IMR-90 (cell line): Measurements from ENCODE around the gene SPATA32. TPM values are rescaled to one million over a fixed set of nuclear protein-coding genes. Genes with fewer than 3 reads are reported as not detected.

ENCODE experiments used
- ATAC-seq: fragments of 200-7000 bp; cut with Tn5 transposase; 2 replicates; pipeline ENCODE4 v1.9.1; 2020; ENCODE audit warnings: low read depth, mild to moderate bottlenecking, moderate library complexity
- BruUV-seq: library from RNA; stranded (reverse); fragments of 400-500 nt; replicated peaks from 2 replicates; lab custom pipeline; 2021; lab: Mats Ljungman, UMichigan
- CTCF ChIA-PET: fragments of 300-600 bp; formaldehyde crosslinking; extraction: SDS; loops from one replicate; lab custom pipeline; 2021; ENCODE audit warnings: antibody characterized with exemption; lab: Yijun Ruan, JAX
- POLR2A ChIA-PET: fragments of 300-600 bp; sonication (Branson Sonifier 250); formaldehyde crosslinking; loops from one replicate; lab custom pipeline; 2022; ENCODE audit warnings: antibody characterized with exemption; ENCODE audit not compliant: unreplicated experiment; lab: Charles Lee
- DNase-seq: peaks from one replicate; pipeline ENCODE4 v3.0.0; 2013
- H2AFZ ChIP-seq: replicated peaks from 2 replicates; pipeline ENCODE3; 2013; ENCODE audit warnings: low read length, mild to moderate bottlenecking; ENCODE audit not compliant: poor library complexity
- H2AK5ac ChIP-seq: 2 replicates; pipeline ENCODE4 v1.6.1; 2013; ENCODE audit warnings: low read depth, low read length, inconsistent platforms
- H2AK9ac ChIP-seq: replicated peaks from 2 replicates; pipeline ENCODE3; 2013; ENCODE audit warnings: mild to moderate bottlenecking, low read depth, low read length, moderate library complexity; ENCODE audit not compliant: poor library complexity
- H2BK120ac ChIP-seq: 2 replicates; pipeline ENCODE4 v1.6.1; 2013; ENCODE audit warnings: low read depth, low read length, inconsistent platforms
- H2BK15ac ChIP-seq: 3 replicates; pipeline ENCODE4 v1.6.1; 2013; ENCODE audit warnings: low read depth, low read length, inconsistent platforms
- H2BK20ac ChIP-seq: 2 replicates; pipeline ENCODE4 v1.6.1; 2013; ENCODE audit warnings: low read depth, mild to moderate bottlenecking, inconsistent platforms, low read length, moderate library complexity
- H2BK5ac ChIP-seq: 2 replicates; pipeline ENCODE4 v1.6.1; 2013; ENCODE audit warnings: mild to moderate bottlenecking, low read depth, low read length, inconsistent platforms; ENCODE audit not compliant: poor library complexity, severe bottlenecking
- H3K14ac ChIP-seq: replicated peaks from 2 replicates; pipeline ENCODE4 v1.6.1; 2013; ENCODE audit warnings: low read depth, low read length, inconsistent platforms
- H3K18ac ChIP-seq: 2 replicates; pipeline ENCODE4 v1.6.1; 2013; ENCODE audit warnings: low read depth, low read length, control low read depth
- H3K23ac ChIP-seq: 2 replicates; pipeline ENCODE4 v1.6.1; 2013; ENCODE audit warnings: low read depth, low read length, inconsistent platforms
- H3K27ac ChIP-seq: 2 replicates; pipeline ENCODE4 v1.5.1; 2013; ENCODE audit warnings: mild to moderate bottlenecking, control low read depth, low read length; ENCODE audit not compliant: insufficient read depth
- H3K27me3 ChIP-seq: 2 replicates; pipeline ENCODE4 v1.6.1; 2013; ENCODE audit warnings: low read length; ENCODE audit not compliant: control insufficient read depth, insufficient read depth
- H3K36me3 ChIP-seq: 2 replicates; pipeline ENCODE4 v1.6.1; 2013; ENCODE audit warnings: low read length, mixed read lengths; ENCODE audit not compliant: control insufficient read depth, insufficient read depth
- H3K4ac ChIP-seq: 2 replicates; pipeline ENCODE4 v1.6.1; 2013; ENCODE audit warnings: low read depth, low read length, inconsistent platforms
- H3K4me1 ChIP-seq: 2 replicates; pipeline ENCODE4 v1.6.1; 2013; ENCODE audit warnings: low read length, mixed read lengths; ENCODE audit not compliant: control insufficient read depth, insufficient read depth
- H3K4me2 ChIP-seq: 2 replicates; pipeline ENCODE4 v1.6.1; 2013; ENCODE audit warnings: low read depth, mild to moderate bottlenecking, control low read depth, low read length, moderate library complexity
- H3K4me3 ChIP-seq: 2 replicates; pipeline ENCODE4 v1.5.1; 2013; ENCODE audit warnings: low read depth, mild to moderate bottlenecking, control low read depth, low read length, moderate library complexity; ENCODE audit not compliant: insufficient read depth
- H3K56ac ChIP-seq: 2 replicates; pipeline ENCODE4 v1.6.1; 2013; ENCODE audit warnings: low read length, inconsistent platforms; ENCODE audit not compliant: insufficient read depth; ENCODE audit errors: extremely low read depth
- H3K79me1 ChIP-seq, 2 experiments: 2 replicates each; pipeline ENCODE4 v1.6.1; 2013; ENCODE audit warnings: low read length in 2 of 2, inconsistent platforms in 1 of 2, low read depth in 1 of 2
- H3K9ac ChIP-seq: 2 replicates; pipeline ENCODE4 v1.6.1; 2013; ENCODE audit warnings: low read depth, low read length, control low read depth
- H3K9me1 ChIP-seq: 2 replicates; pipeline ENCODE4 v1.6.1; 2013; ENCODE audit warnings: low read length, inconsistent platforms; ENCODE audit not compliant: insufficient read depth
- H3K9me3 ChIP-seq: 2 replicates; pipeline ENCODE4 v1.6.1; 2013; ENCODE audit warnings: low read length; ENCODE audit not compliant: control insufficient read depth, insufficient read depth
- H4K20me1 ChIP-seq: 2 replicates; pipeline ENCODE4 v1.6.1; 2013; ENCODE audit warnings: low read length, inconsistent platforms; ENCODE audit not compliant: insufficient read depth
- H4K5ac ChIP-seq: 2 replicates; pipeline ENCODE4 v1.6.1; 2013; ENCODE audit warnings: mild to moderate bottlenecking, low read depth, low read length, control low read depth
- H4K8ac ChIP-seq, 2 experiments: 2 replicates each; pipeline ENCODE4 v1.6.1; 2013; ENCODE audit warnings: low read depth in 2 of 2, low read length in 2 of 2, control low read depth in 1 of 2, inconsistent platforms in 1 of 2
- H4K91ac ChIP-seq: 2 replicates; pipeline ENCODE4 v1.6.1; 2013; ENCODE audit warnings: low read depth, low read length, inconsistent platforms; ENCODE audit not compliant: insufficient read depth
- CEBPB ChIP-seq: IDR thresholded peaks from 2 replicates; pipeline ENCODE4 v1.6.1; 2012; ENCODE audit warnings: low read depth, low read length, improper control_type of control experiment
- CHD1 ChIP-seq: IDR thresholded peaks from 2 replicates; pipeline ENCODE4 v1.6.1; 2012; ENCODE audit warnings: low read depth, low read length, improper control_type of control experiment
- CTCF ChIP-seq: conservative IDR thresholded peaks from 2 replicates; pipeline ENCODE4 v1.5.1; 2012; ENCODE audit warnings: mild to moderate bottlenecking, low read depth, low read length, improper control_type of control experiment
- ELK1 ChIP-seq: fragments of 150-350 bp; IDR thresholded peaks from 2 replicates; pipeline ENCODE4 v1.6.1; 2016; ENCODE audit warnings: low read depth, mild to moderate bottlenecking, low read length, moderate library complexity, borderline replicate concordance
- FOS ChIP-seq: fragments of 150-350 bp; IDR thresholded peaks from 2 replicates; pipeline ENCODE4 v1.6.1; 2016; ENCODE audit warnings: low read depth, low read length
- MAZ ChIP-seq: IDR thresholded peaks from 2 replicates; pipeline ENCODE4 v1.6.1; 2012; ENCODE audit warnings: low read depth, mild to moderate bottlenecking, low read length, improper control_type of control experiment, moderate library complexity, borderline replicate concordance
- MXI1 ChIP-seq: IDR thresholded peaks from 2 replicates; pipeline ENCODE4 v1.6.1; 2012; ENCODE audit warnings: low read depth, mild to moderate bottlenecking, low read length, moderate library complexity, borderline replicate concordance
- POLR2A ChIP-seq: IDR thresholded peaks from 2 replicates; pipeline ENCODE4 v1.6.1; 2012; ENCODE audit warnings: mild to moderate bottlenecking, low read depth, low read length
- RAD21 ChIP-seq: IDR thresholded peaks from 2 replicates; pipeline ENCODE4 v1.6.1; 2012; ENCODE audit warnings: low read length, improper control_type of control experiment
- RCOR1 ChIP-seq: IDR thresholded peaks from 2 replicates; pipeline ENCODE4 v1.6.1; 2012; ENCODE audit warnings: mild to moderate bottlenecking, low read length, improper control_type of control experiment; ENCODE audit not compliant: insufficient replicate concordance
- RFX5 ChIP-seq: IDR thresholded peaks from 2 replicates; pipeline ENCODE4 v1.8.0; 2012; ENCODE audit warnings: low read depth, mild to moderate bottlenecking, low read length, moderate library complexity
- SMC3 ChIP-seq: fragments of 150-350 bp; IDR thresholded peaks from 2 replicates; pipeline ENCODE4 v1.6.1; 2016; ENCODE audit warnings: low read depth, mild to moderate bottlenecking, antibody characterized with exemption, low read length, moderate library complexity
- USF2 ChIP-seq: fragments of 150-350 bp; IDR thresholded peaks from 2 replicates; pipeline ENCODE4 v1.6.1; 2017; ENCODE audit warnings: mild to moderate bottlenecking, antibody characterized with exemption, low read length, low read depth
- WGBS, 2 experiments: methylation state at CpG; one replicate each; pipeline versions ENCODE4 v1.1.5 to v1.1.7; 2013; ENCODE audit warnings: missing lambda C conversion rate in 2 of 2; ENCODE audit not compliant: insufficient read length in 1 of 2; ENCODE audit errors: extremely low coverage in 2 of 2; 5-methylcytosine and 5-hydroxymethylcytosine counted together
- dilution Hi-C: fragments of 300-500 bp; cut with HindIII; formaldehyde crosslinking; loops from one replicate; pipeline ENCODE4 v1.14.3; 2018; ENCODE audit warnings: low sequenced_read_pairs; ENCODE audit not compliant: unreplicated experiment
- in situ Hi-C: fragments of 300-500 bp; cut with MboI; formaldehyde crosslinking; loops from 3 replicates; pipeline ENCODE4 v1.14.3; 2019; ENCODE audit warnings: low sequenced_read_pairs, inconsistent platforms, mixed read lengths
- intact Hi-C: fragments of 100-400 bp; cut with micrococcal nuclease; formaldehyde crosslinking; loops from 2 replicates; pipeline ENCODE4 v1.10.0; 2022
- polyA plus RNA-seq, 3 experiments: library from polyadenylated mRNA; depleted of rRNA; stranded (reverse); fragments of >200 nt; gene quantifications; 2 replicates each; pipeline ENCODE4 v1.2.3, GENCODE V29; 2012; ENCODE audit warnings: low replicate concordance in 1 of 3
- total RNA-seq: library from RNA; depleted of rRNA; stranded (reverse); fragments of >200 nt; gene quantifications from 2 replicates; pipeline ENCODE4 v1.2.3, GENCODE V29; 2012

Gene SPATA32
- total and polyA plus RNA-seq, 2 of the 4 experiments (the other 2 are of a cell fraction): 0.18 TPM; not detected in 1

GRCh38 chr17:45248132-45248957 is 13.5 kb downstream of the SPATA32 start:
- H2AFZ ChIP-seq: peak overlapping the region; percentile 96
- intact Hi-C loops: no loop called here
- TF ChIP-seq CTCF: no peak
- no peak for TF ChIP-seq POLR2A
- TF ChIP-seq RAD21: no peak
- no peak for TF ChIP-seq CHD1
- TF ChIP-seq RCOR1: no peak
- TF ChIP-seq USF2: no peak
- no peak for TF ChIP-seq FOS
- TF ChIP-seq CEBPB: no peak
- TF ChIP-seq ELK1: no peak
- no peak for TF ChIP-seq SMC3
- TF ChIP-seq MXI1: no peak
- no peak for TF ChIP-seq RFX5
- no peak for TF ChIP-seq MAZ

More at GRCh38 chr17:45248132-45248957, 13.5 kb downstream of the SPATA32 start:
- peaks cover 5% of the 10 kb centered on the region for H4K20me1 ChIP-seq
- H3K36me3 ChIP-seq: peaks cover 8% of the 10 kb centered on the region; the same call in 1 of the 2 replicates
- no peak for DNase-seq
- no peak overlapping the region for H2BK15ac ChIP-seq
- in situ Hi-C loops: no loop called here
- no peak overlapping the region for H2BK5ac ChIP-seq
- H3K79me1 ChIP-seq: peaks cover 0 to 9% of the 10 kb centered on the region in 2 experiments; a peak in 1 of 4 replicates
- peak overlapping the region; percentile 93 for H4K8ac ChIP-seq
- no peak overlapping the region for H2BK120ac ChIP-seq
- no peak overlapping the region for H3K56ac ChIP-seq
- peak overlapping the region; percentile 69 for H3K4me2 ChIP-seq
- H3K9me3 ChIP-seq: no peaks in the 10 kb centered on the region
- CTCF ChIA-PET: interaction anchor here (0.7 kb wide), 1 partner anchor 158 kb away, joined by 3 read pairs; no protein-coding TSS in a partner anchor
- H3K23ac ChIP-seq: no peak overlapping the region
- peak overlapping the region; percentile 60 for H3K9ac ChIP-seq
- H3K4me1 ChIP-seq: peaks cover 5% of the 10 kb centered on the region; the same call in 1 of the 2 replicates
- 2% methylated on average over 9 of the region's 39 CpGs; no CpG with 5 or more reads in 1 of the 2 experiments for WGBS, 2 experiments
- H4K5ac ChIP-seq: peak overlapping the region; percentile 65
- no peaks in the 10 kb centered on the region for H3K9me1 ChIP-seq
- H3K27ac ChIP-seq: no peak overlapping the region; the same call in 1 of the 2 replicates
- H3K18ac ChIP-seq: 0 out of 2 replicates have a peak overlapping the region, but pooled peaks have one; percentile 14
- no peak overlapping the region for H3K14ac ChIP-seq
- 0 out of 2 replicates have a peak overlapping the region, but pooled peaks have one; percentile 4 for H2AK5ac ChIP-seq
- H3K4ac ChIP-seq: peak overlapping the region; percentile 67
- no peak overlapping the region; the same call in 1 of the 2 replicates for H4K91ac ChIP-seq
- no peak overlapping the region for H2BK20ac ChIP-seq
- peak overlapping the region; percentile 67 for H3K4me3 ChIP-seq
- BruUV-seq: no TSS peak
- H3K27me3 ChIP-seq: no peaks in the 10 kb centered on the region
- ATAC-seq: peak; percentile 1
- dilution Hi-C loops: no loop called here
- H2AK9ac ChIP-seq: peak overlapping the region; percentile 90
- POLR2A ChIA-PET: interaction anchor here (1.1 kb wide), 1 partner anchor 100 kb away, joined by 3 read pairs; the partner anchor contains the start of gene HEXIM1
